ENCODE data around the gene AKR1B15.

AKR1B15 gene

DNA sequence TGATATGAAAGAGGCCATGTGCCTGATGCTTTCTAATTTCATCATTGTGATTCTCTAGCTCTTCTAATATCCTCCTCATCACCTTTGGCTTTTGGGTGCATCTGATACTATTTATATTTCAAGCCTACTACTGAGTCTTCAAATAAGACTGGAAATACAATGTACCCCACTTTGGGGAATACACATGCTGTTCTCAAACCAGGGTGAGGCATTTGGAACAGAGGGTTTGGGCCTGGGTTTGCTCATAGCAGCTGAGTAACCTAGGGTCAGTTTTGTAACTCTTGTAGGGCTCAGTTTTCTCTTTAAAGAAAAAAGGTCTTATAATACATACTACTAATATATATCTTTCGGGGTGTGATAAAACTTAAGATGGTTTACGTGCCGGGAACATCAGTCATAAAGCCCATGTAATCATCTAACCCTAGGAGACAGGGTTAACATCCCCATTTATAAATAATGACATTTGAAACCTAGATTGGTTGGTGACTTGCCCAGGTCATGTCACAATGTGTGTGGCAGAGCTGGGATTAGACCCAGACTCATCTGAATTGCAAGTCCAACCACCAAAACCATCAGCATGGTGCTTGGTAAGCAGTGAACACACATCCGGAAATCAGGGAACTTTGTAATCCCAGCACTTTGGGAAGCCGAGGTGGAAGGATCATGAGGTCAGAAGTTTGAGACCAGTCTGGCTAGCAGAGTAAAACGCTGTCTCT, 23.0 kb downstream of the AKR1B15 start:
- Histone ChIP-seq H3K4me3 (ENCODE audit: low read length in 2 of 2) (no peak overlapping the region), H3K18ac (ENCODE audit: low read length) (no peak overlapping the region), H2AK5ac (ENCODE audit: low read depth, low read length) (no peak overlapping the region), H2BK5ac (ENCODE audit: low read length) (no peak overlapping the region), H3K27me3 (ENCODE audit: control insufficient read depth in 3 of 3, insufficient read depth in 3 of 3, low read depth in 1 of 3, low read length in 3 of 3) (peaks cover 0 to 1% (median 0%) of the 10 kb centered on the region in 3 experiments), H4K91ac (ENCODE audit: low read depth, low read length, poor library complexity) (no peak overlapping the region), H3K4me2 (ENCODE audit: insufficient read depth, low read length, poor library complexity, severe bottlenecking) (no peak overlapping the region), H3K4me1 (ENCODE audit: control insufficient read depth in 2 of 2, insufficient read depth in 1 of 2, low read depth in 1 of 2, low read length in 2 of 2) (no peaks in the 10 kb centered on the region), H2AFZ (ENCODE audit: low read length) (no peak overlapping the region), H2BK120ac (ENCODE audit: low read depth, low read length) (no peak overlapping the region), H3K27ac (replicated peaks; ENCODE audit: low read length) (no peak overlapping the region), H3K4ac (ENCODE audit: low read length) (no peak overlapping the region), H3K23ac (ENCODE audit: low read depth, low read length, poor library complexity) (no peak overlapping the region), H3K79me1 (ENCODE audit: low read depth, low read length) (no peaks in the 10 kb centered on the region), H2BK15ac (ENCODE audit: low read length) (no peak overlapping the region), H2BK12ac (ENCODE audit: low read length) (no peak overlapping the region), H3K36me3 (replicated peaks in 1 of 2; ENCODE audit: control insufficient read depth in 2 of 2, insufficient read depth in 2 of 2, low read length in 2 of 2) (no peaks in the 10 kb centered on the region), H3K14ac (ENCODE audit: low read length) (no peak overlapping the region), H3K9ac (ENCODE audit: low read depth, low read length, poor library complexity) (no peak overlapping the region), H3K9me3 (replicated peaks in 1 of 2; ENCODE audit: control insufficient read depth in 2 of 2, insufficient read depth in 1 of 2, low read depth in 1 of 2, low read length in 2 of 2) (peaks cover 0 to 2% of the 10 kb centered on the region in 2 donors), H4K8ac (ENCODE audit: low read depth, low read length) (no peak overlapping the region)
- DNase-seq (ENCODE audit: low spot score) = no peak
- no CpG with 5 or more reads among the region's 6 CpGs for WGBS, 2 donors (ENCODE audit: extremely low coverage in 2 of 2, insufficient read length in 2 of 2, insufficient replicate concordance in 1 of 2)

DNA sequence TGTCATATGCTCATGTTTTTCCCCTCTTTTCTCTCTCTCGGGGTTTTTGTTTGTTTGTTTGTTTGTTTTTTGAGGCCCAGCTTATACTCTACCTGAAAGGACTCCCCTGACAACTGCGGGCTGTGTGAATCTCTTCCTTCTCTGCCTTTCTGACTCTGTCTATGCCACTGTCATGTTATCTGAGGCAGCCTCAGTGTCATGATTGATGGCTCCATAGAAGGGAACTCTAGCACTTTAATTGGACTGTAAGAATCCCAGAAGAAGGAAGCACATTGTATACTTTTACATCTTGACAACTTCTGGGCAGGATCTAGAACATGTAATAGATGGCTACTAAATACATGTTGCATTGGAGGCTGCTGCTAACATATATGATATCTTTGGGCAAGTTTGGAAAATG, 25.4 kb downstream of the AKR1B15 start:
- H3K27ac ChIP-seq (replicated peaks; ENCODE audit: low read length) = no peak overlapping the region
- H2AK5ac ChIP-seq (ENCODE audit: low read depth, low read length) = no peak overlapping the region
- H3K4ac ChIP-seq (ENCODE audit: low read length) = no peak overlapping the region
- DNase-seq (ENCODE audit: low spot score) = no peak
- no CpG with 5 or more reads among the region's 2 CpGs for WGBS, 2 donors (ENCODE audit: extremely low coverage in 2 of 2, insufficient read length in 2 of 2, insufficient replicate concordance in 1 of 2)
- H3K14ac ChIP-seq (ENCODE audit: low read length) = no peak overlapping the region
- H3K18ac ChIP-seq (ENCODE audit: low read length) = no peak overlapping the region
- H3K27me3 ChIP-seq (ENCODE audit: control insufficient read depth in 3 of 3, insufficient read depth in 3 of 3, low read depth in 1 of 3, low read length in 3 of 3) = peaks cover 0 to 8% (median 0%) of the 10 kb centered on the region in 3 experiments
- H3K23ac ChIP-seq (ENCODE audit: low read depth, low read length, poor library complexity) = no peak overlapping the region
- H3K4me2 ChIP-seq (ENCODE audit: insufficient read depth, low read length, poor library complexity, severe bottlenecking) = no peak overlapping the region
- no peak overlapping the region for H2BK120ac ChIP-seq (ENCODE audit: low read depth, low read length)
- no peak overlapping the region for H4K8ac ChIP-seq (ENCODE audit: low read depth, low read length)
- H3K9ac ChIP-seq (ENCODE audit: low read depth, low read length, poor library complexity) = no peak overlapping the region
- H4K91ac ChIP-seq (ENCODE audit: low read depth, low read length, poor library complexity) = no peak overlapping the region
- no peaks in the 10 kb centered on the region for H3K79me1 ChIP-seq (ENCODE audit: low read depth, low read length)
- H3K4me3 ChIP-seq (ENCODE audit: low read length in 2 of 2) = no peak overlapping the region
- peaks cover 0 to 2% of the 10 kb centered on the region in 2 donors for H3K9me3 ChIP-seq (replicated peaks in 1 of 2; ENCODE audit: control insufficient read depth in 2 of 2, insufficient read depth in 1 of 2, low read depth in 1 of 2, low read length in 2 of 2)
- no peak overlapping the region for H2BK5ac ChIP-seq (ENCODE audit: low read length)
- no peak overlapping the region for H2BK12ac ChIP-seq (ENCODE audit: low read length)
- H3K36me3 ChIP-seq (replicated peaks in 1 of 2; ENCODE audit: control insufficient read depth in 2 of 2, insufficient read depth in 2 of 2, low read length in 2 of 2) = no peaks in the 10 kb centered on the region
- no peaks in the 10 kb centered on the region for H3K4me1 ChIP-seq (ENCODE audit: control insufficient read depth in 2 of 2, insufficient read depth in 1 of 2, low read depth in 1 of 2, low read length in 2 of 2)
- no peak overlapping the region for H2BK15ac ChIP-seq (ENCODE audit: low read length)
- H2AFZ ChIP-seq (ENCODE audit: low read length) = no peak overlapping the region

DNA sequence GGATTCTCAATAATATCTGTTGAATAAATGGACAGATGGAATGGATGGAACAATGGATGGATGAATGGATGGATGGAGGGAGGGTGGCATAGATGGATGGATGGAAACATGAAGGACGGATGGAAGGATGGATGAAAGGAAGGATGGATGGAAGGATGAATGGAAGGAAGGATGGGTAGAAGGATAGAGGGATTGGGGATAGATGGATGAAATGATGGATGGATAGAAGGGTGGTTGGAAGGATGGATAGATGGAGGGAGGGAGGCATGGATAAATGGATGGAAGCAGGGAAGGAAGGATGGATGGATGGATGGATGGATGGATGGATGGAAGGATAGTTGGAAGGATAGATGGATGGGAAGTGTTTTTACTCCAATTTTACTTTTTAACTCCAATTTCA, 35.4 kb downstream of the AKR1B15 start:
- Histone ChIP-seq H3K9ac (ENCODE audit: low read depth, low read length, poor library complexity) (no peak overlapping the region), H3K23ac (ENCODE audit: low read depth, low read length, poor library complexity) (no peak overlapping the region), H3K4me2 (ENCODE audit: insufficient read depth, low read length, poor library complexity, severe bottlenecking) (no peak overlapping the region), H3K4ac (ENCODE audit: low read length) (no peak overlapping the region), H2BK120ac (ENCODE audit: low read depth, low read length) (no peak overlapping the region), H2BK5ac (ENCODE audit: low read length) (no peak overlapping the region), H4K8ac (ENCODE audit: low read depth, low read length) (no peak overlapping the region), H3K4me1 (ENCODE audit: control insufficient read depth in 2 of 2, insufficient read depth in 1 of 2, low read depth in 1 of 2, low read length in 2 of 2) (no peaks in the 10 kb centered on the region), H2AK5ac (ENCODE audit: low read depth, low read length) (no peak overlapping the region), H2BK15ac (ENCODE audit: low read length) (no peak overlapping the region), H3K27ac (replicated peaks; ENCODE audit: low read length) (no peak overlapping the region), H3K14ac (ENCODE audit: low read length) (no peak overlapping the region), H3K79me1 (ENCODE audit: low read depth, low read length) (peaks cover 1% of the 10 kb centered on the region), H2BK12ac (ENCODE audit: low read length) (no peak overlapping the region), H3K18ac (ENCODE audit: low read length) (no peak overlapping the region), H3K9me3 (replicated peaks in 1 of 2; ENCODE audit: control insufficient read depth in 2 of 2, insufficient read depth in 1 of 2, low read depth in 1 of 2, low read length in 2 of 2) (no peaks in the 10 kb centered on the region), H2AFZ (ENCODE audit: low read length) (no peak overlapping the region), H3K36me3 (replicated peaks in 1 of 2; ENCODE audit: control insufficient read depth in 2 of 2, insufficient read depth in 2 of 2, low read length in 2 of 2) (no peaks in the 10 kb centered on the region), H3K4me3 (ENCODE audit: low read length in 2 of 2) (no peak overlapping the region), H3K27me3 (ENCODE audit: control insufficient read depth in 3 of 3, insufficient read depth in 3 of 3, low read depth in 1 of 3, low read length in 3 of 3) (peaks cover 0 to 8% (median 0%) of the 10 kb centered on the region in 3 experiments), H4K91ac (ENCODE audit: low read depth, low read length, poor library complexity) (no peak overlapping the region)
- 100% methylated on average over 1 of the region's 1 CpG for WGBS, 2 donors (ENCODE audit: extremely low coverage in 2 of 2, insufficient read length in 2 of 2, insufficient replicate concordance in 1 of 2)
- DNase-seq (ENCODE audit: low spot score) = no peak

DNA sequence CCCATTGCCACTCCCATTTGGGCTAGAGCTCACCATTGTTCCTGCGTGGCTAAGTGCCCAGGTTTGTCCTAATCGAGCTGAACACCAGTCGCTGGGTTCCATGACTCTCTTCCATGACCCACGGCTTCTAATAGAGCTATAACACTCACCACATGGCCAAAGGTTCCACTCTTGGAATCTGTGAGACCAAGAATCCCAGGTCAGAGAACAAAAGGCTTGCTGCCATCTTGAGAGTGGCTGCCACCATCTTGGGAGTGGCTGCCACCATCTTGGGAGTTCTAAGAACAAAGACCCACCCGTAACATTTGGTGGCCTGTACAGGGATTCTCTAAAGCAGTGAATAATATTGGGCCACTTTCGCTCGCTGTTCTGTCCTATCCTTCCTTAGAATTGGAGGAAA, 37.0 kb downstream of the AKR1B15 start:
- Histone ChIP-seq H2BK15ac (ENCODE audit: low read length) (no peak overlapping the region), H2BK12ac (ENCODE audit: low read length) (no peak overlapping the region), H3K18ac (ENCODE audit: low read length) (no peak overlapping the region), H3K36me3 (replicated peaks in 1 of 2; ENCODE audit: control insufficient read depth in 2 of 2, insufficient read depth in 2 of 2, low read length in 2 of 2) (no peaks in the 10 kb centered on the region), H2AK5ac (ENCODE audit: low read depth, low read length) (no peak overlapping the region), H3K4me2 (ENCODE audit: insufficient read depth, low read length, poor library complexity, severe bottlenecking) (no peak overlapping the region), H2BK5ac (ENCODE audit: low read length) (no peak overlapping the region), H3K4me3 (ENCODE audit: low read length in 2 of 2) (no peak overlapping the region), H3K14ac (ENCODE audit: low read length) (no peak overlapping the region), H3K9me3 (replicated peaks in 1 of 2; ENCODE audit: control insufficient read depth in 2 of 2, insufficient read depth in 1 of 2, low read depth in 1 of 2, low read length in 2 of 2) (no peaks in the 10 kb centered on the region), H2AFZ (ENCODE audit: low read length) (no peak overlapping the region), H2BK120ac (ENCODE audit: low read depth, low read length) (no peak overlapping the region), H3K27ac (replicated peaks; ENCODE audit: low read length) (no peak overlapping the region), H3K4me1 (ENCODE audit: control insufficient read depth in 2 of 2, insufficient read depth in 1 of 2, low read depth in 1 of 2, low read length in 2 of 2) (no peaks in the 10 kb centered on the region), H4K91ac (ENCODE audit: low read depth, low read length, poor library complexity) (no peak overlapping the region), H3K9ac (ENCODE audit: low read depth, low read length, poor library complexity) (no peak overlapping the region), H3K27me3 (ENCODE audit: control insufficient read depth in 3 of 3, insufficient read depth in 3 of 3, low read depth in 1 of 3, low read length in 3 of 3) (peaks cover 0 to 3% (median 0%) of the 10 kb centered on the region in 3 experiments), H4K8ac (ENCODE audit: low read depth, low read length) (no peak overlapping the region), H3K23ac (ENCODE audit: low read depth, low read length, poor library complexity) (peak overlapping the region; percentile 31), H3K4ac (ENCODE audit: low read length) (no peak overlapping the region), H3K79me1 (ENCODE audit: low read depth, low read length) (no peaks in the 10 kb centered on the region)
- no peak for DNase-seq (ENCODE audit: low spot score)
- no CpG with 5 or more reads among the region's 7 CpGs for WGBS, 2 donors (ENCODE audit: extremely low coverage in 2 of 2, insufficient read length in 2 of 2, insufficient replicate concordance in 1 of 2)

All from neuronal stem cell (in vitro differentiated cells).